Measurements from ENCODE around the gene RAD51B. TPM values are rescaled to one million over a fixed set of nuclear protein-coding genes. Genes with fewer than 3 reads are reported as not detected.

Gene RAD51B
- total RNA-seq, 1 experiment from 2014 or later: 8.5 TPM

GRCh38 chr14:68384881-68385280 lies 565.3 kb downstream of the RAD51B start:
- TF ChIP-seq, protein P1, sequence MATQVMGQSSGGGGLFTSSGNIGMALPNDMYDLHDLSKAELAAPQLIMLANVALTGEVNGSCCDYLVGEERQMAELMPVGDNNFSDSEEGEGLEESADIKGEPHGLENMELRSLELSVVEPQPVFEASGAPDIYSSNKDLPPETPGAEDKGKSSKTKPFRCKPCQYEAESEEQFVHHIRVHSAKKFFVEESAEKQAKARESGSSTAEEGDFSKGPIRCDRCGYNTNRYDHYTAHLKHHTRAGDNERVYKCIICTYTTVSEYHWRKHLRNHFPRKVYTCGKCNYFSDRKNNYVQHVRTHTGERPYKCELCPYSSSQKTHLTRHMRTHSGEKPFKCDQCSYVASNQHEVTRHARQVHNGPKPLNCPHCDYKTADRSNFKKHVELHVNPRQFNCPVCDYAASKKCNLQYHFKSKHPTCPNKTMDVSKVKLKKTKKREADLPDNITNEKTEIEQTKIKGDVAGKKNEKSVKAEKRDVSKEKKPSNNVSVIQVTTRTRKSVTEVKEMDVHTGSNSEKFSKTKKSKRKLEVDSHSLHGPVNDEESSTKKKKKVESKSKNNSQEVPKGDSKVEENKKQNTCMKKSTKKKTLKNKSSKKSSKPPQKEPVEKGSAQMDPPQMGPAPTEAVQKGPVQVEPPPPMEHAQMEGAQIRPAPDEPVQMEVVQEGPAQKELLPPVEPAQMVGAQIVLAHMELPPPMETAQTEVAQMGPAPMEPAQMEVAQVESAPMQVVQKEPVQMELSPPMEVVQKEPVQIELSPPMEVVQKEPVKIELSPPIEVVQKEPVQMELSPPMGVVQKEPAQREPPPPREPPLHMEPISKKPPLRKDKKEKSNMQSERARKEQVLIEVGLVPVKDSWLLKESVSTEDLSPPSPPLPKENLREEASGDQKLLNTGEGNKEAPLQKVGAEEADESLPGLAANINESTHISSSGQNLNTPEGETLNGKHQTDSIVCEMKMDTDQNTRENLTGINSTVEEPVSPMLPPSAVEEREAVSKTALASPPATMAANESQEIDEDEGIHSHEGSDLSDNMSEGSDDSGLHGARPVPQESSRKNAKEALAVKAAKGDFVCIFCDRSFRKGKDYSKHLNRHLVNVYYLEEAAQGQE (IDR thresholded peaks at IDR 0.05; ENCODE audit: insufficient read depth in 1 of 2, low read depth in 2 of 2, low read length in 1 of 2): no peak
- TF ChIP-seq POLR2AphosphoS5 (IDR thresholded peaks at IDR 0.05; ENCODE audit: low read depth, low read length): no peak
- POLR2A ChIA-PET: no interaction called here

DNA sequence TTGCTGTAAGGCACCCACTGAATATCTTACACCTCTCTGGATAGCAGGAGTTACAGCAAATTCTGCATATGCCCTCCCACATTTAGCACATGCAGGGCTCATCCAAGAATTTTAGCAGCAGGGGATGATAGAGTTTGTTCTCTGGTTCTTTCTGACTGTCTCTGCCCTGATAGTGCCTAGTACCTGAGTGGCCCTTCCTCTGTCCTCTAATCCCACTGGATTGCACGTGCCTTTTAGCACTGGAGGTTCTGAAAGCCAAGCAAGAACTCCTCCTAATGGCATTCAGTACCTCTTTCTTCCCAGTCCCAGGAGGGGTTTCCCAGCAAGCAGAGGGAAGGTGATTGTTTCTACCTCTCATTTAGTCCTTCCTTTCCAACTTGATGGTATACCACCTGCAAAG lies 566.9 kb downstream of the RAD51B start:
- H3K27me3 ChIP-seq (ENCODE audit: control insufficient read depth, insufficient read depth, low read length): no peaks in the 10 kb centered on the region
- TF ChIP-seq, protein P1 (IDR thresholded peaks at IDR 0.05; ENCODE audit: insufficient read depth in 1 of 2, low read depth in 2 of 2, low read length in 1 of 2): no peak
- TF ChIP-seq POLR2AphosphoS5 (IDR thresholded peaks at IDR 0.05; ENCODE audit: low read depth, low read length) (no peak), SIN3A (IDR thresholded peaks at IDR 0.05; ENCODE audit: borderline replicate concordance, insufficient read depth, low read depth, low read length) (no peak), TCF7L2 (IDR thresholded peaks at IDR 0.05; ENCODE audit: low read depth, low read length) (no peak)
- TF ChIP-seq, protein P2, sequence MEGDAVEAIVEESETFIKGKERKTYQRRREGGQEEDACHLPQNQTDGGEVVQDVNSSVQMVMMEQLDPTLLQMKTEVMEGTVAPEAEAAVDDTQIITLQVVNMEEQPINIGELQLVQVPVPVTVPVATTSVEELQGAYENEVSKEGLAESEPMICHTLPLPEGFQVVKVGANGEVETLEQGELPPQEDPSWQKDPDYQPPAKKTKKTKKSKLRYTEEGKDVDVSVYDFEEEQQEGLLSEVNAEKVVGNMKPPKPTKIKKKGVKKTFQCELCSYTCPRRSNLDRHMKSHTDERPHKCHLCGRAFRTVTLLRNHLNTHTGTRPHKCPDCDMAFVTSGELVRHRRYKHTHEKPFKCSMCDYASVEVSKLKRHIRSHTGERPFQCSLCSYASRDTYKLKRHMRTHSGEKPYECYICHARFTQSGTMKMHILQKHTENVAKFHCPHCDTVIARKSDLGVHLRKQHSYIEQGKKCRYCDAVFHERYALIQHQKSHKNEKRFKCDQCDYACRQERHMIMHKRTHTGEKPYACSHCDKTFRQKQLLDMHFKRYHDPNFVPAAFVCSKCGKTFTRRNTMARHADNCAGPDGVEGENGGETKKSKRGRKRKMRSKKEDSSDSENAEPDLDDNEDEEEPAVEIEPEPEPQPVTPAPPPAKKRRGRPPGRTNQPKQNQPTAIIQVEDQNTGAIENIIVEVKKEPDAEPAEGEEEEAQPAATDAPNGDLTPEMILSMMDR (IDR thresholded peaks at IDR 0.05): no peak
- H3K4me1 ChIP-seq (ENCODE audit: control insufficient read depth, insufficient read depth, low read length): no peaks in the 10 kb centered on the region
- H3K27ac ChIP-seq (ENCODE audit: low read length): no peak overlapping the region
- no peaks in the 10 kb centered on the region for H3K36me3 ChIP-seq (ENCODE audit: control insufficient read depth, insufficient read depth, low read length)
- intact Hi-C loops (cut with micrococcal nuclease; ENCODE audit: unreplicated experiment) (no loop called here), in situ Hi-C loops (cut with HindIII; ENCODE audit: low pct_unique_long_range_greater_than_20kb, low sequenced_read_pairs) (no loop called here)
- no peaks in the 10 kb centered on the region for H3K9me3 ChIP-seq (ENCODE audit: control insufficient read depth, insufficient read depth, low read depth, low read length)
- ATAC-seq (no peak), DNase-seq (ENCODE audit: low read depth, low spot score) (no peak)
- BruUV-seq (replicated peaks): no TSS peak
- POLR2A ChIA-PET: no interaction called here
- CTCF ChIA-PET: no interaction called here
- no peak overlapping the region for H3K4me3 ChIP-seq (ENCODE audit: low read depth in 2 of 2, low read length in 2 of 2)

More at GRCh38 chr14:68384881-68385280, 565.3 kb downstream of the RAD51B start:
- in situ Hi-C loops (cut with HindIII; ENCODE audit: low pct_unique_long_range_greater_than_20kb, low sequenced_read_pairs) (no loop called here), intact Hi-C loops (cut with micrococcal nuclease; ENCODE audit: unreplicated experiment) (no loop called here)
- ATAC-seq: no peak
- H3K27ac ChIP-seq (ENCODE audit: low read length): no peak overlapping the region
- H3K4me3 ChIP-seq (ENCODE audit: low read depth in 2 of 2, low read length in 2 of 2): no peak overlapping the region
- no peaks in the 10 kb centered on the region for H3K27me3 ChIP-seq (ENCODE audit: control insufficient read depth, insufficient read depth, low read length)
- CTCF ChIA-PET: no interaction called here
- H3K4me1 ChIP-seq (ENCODE audit: control insufficient read depth, insufficient read depth, low read length): no peaks in the 10 kb centered on the region
- no peaks in the 10 kb centered on the region for H3K9me3 ChIP-seq (ENCODE audit: control insufficient read depth, insufficient read depth, low read depth, low read length)
- H3K36me3 ChIP-seq (ENCODE audit: control insufficient read depth, insufficient read depth, low read length): no peaks in the 10 kb centered on the region
- no TSS peak for BruUV-seq (replicated peaks)
- no peak for DNase-seq (ENCODE audit: low read depth, low spot score)
